ENCODE results near the gene PUS3. TPM values are rescaled to one million over a fixed set of nuclear protein-coding genes. Genes with fewer than 3 reads are reported as not detected.

PUS3 gene, protein sequence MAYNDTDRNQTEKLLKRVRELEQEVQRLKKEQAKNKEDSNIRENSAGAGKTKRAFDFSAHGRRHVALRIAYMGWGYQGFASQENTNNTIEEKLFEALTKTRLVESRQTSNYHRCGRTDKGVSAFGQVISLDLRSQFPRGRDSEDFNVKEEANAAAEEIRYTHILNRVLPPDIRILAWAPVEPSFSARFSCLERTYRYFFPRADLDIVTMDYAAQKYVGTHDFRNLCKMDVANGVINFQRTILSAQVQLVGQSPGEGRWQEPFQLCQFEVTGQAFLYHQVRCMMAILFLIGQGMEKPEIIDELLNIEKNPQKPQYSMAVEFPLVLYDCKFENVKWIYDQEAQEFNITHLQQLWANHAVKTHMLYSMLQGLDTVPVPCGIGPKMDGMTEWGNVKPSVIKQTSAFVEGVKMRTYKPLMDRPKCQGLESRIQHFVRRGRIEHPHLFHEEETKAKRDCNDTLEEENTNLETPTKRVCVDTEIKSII
- total RNA-seq (10 to 100 TPM in 2 of 5 experiments, 1 to 10 TPM in 3; 4.6 to 15.3 (median 9.3) TPM), polyA plus RNA-seq (10 to 100 TPM in 1 of 2 donors, 1 to 10 TPM in 1; 9.6 to 14.1 TPM), total RNA-seq (6.7 reads per million, percentile 29 among the genes with 10 or more reads in this experiment)

GRCh38 chr11:125902927-125903710 is at the start of gene PUS3:
Gene PUS3 (minus strand): TSS chr11:125903206. CDS start chr11:125896284, 6,922 bp downstream.
- peak within 1 kb of the TSS; percentile 83 to 96 (median 92) for H3K27ac Mint-ChIP-seq
- CTCF ChIA-PET: interaction anchor here (0.7 to 1.6 kb wide), 3 partner anchors 16 to 1131 kb away, joined by 4 to 6 read pairs (median 6); partner anchors contain the start of gene HYLS1
- POLR2A ChIA-PET: interaction anchor here (0.6 to 2.3 kb wide), 10 partner anchors 14 to 791 kb away, joined by 3 to 21 read pairs (median 3); partner anchors contain the start of genes DCPS, FOXRED1, HYLS1 and SRPRA
- peaks cover 8 to 14% (median 12%) of the 10 kb centered on the region in 5 donors for H3K36me3 Mint-ChIP-seq
- peaks cover 21 to 54% (median 39%) of the 10 kb centered on the region in 7 donors for H3K4me1 Mint-ChIP-seq
- Histone ChIP-seq H3K4me1 (ENCODE audit: control insufficient read depth in 2 of 2, insufficient read depth in 2 of 2, low read length in 2 of 2) (peaks cover 7 to 13% of the 10 kb centered on the region in 2 donors), H3K27ac (ENCODE audit: low read depth, low read length) (peak within 1 kb of the TSS; percentile 86), H3K27me3 (ENCODE audit: control insufficient read depth in 2 of 2, insufficient read depth in 2 of 2, low read length in 2 of 2) (peaks cover 0 to 4% of the 10 kb centered on the region in 2 donors), H3K9me3 (ENCODE audit: control insufficient read depth in 2 of 3, low read length in 3 of 3) (no peaks in the 10 kb centered on the region), H3K4me3 (ENCODE audit: low read length) (peak within 1 kb of the TSS; percentile 91), H3K36me3 (ENCODE audit: control insufficient read depth in 2 of 3, insufficient read depth in 3 of 3, low read length in 3 of 3) (peaks cover 0 to 9% (median 0%) of the 10 kb centered on the region in 3 experiments)
- peak; percentile 96 for ATAC-seq
- peak; percentile 73 to 88 (median 83) for DNase-seq
- intact Hi-C loops (cut with micrococcal nuclease): loop anchor here (1.0 to 5.0 kb wide), 10 partner anchors 16 to 1027 kb away; partner anchors contain the start of genes FAM118B (in 2 of the 2), HYLS1 (in 2 of the 2), RPUSD4 (in 2 of the 2) and SRPRA (in 2 of the 2)
- peaks cover 18 to 40% (median 29%) of the 10 kb centered on the region in 5 donors for H3K27me3 Mint-ChIP-seq
- H3K9me3 Mint-ChIP-seq: peaks cover 0 to 5% (median 0%) of the 10 kb centered on the region in 11 donors
- peak within 1 kb of the TSS; percentile 82 to 98 (median 96) for H3K4me3 Mint-ChIP-seq

- Histone ChIP-seq H3K36me3 (ENCODE audit: control insufficient read depth in 2 of 3, insufficient read depth in 3 of 3, low read length in 3 of 3) (no peaks in the 10 kb centered on the region), H3K4me3 (ENCODE audit: low read length) (no peak overlapping the region), H3K9me3 (ENCODE audit: control insufficient read depth in 2 of 3, low read length in 3 of 3) (no peaks in the 10 kb centered on the region), H3K4me1 (ENCODE audit: control insufficient read depth in 2 of 2, insufficient read depth in 2 of 2, low read length in 2 of 2) (no peaks in the 10 kb centered on the region), H3K27me3 (ENCODE audit: control insufficient read depth in 2 of 2, insufficient read depth in 2 of 2, low read length in 2 of 2) (no peaks in the 10 kb centered on the region), H3K27ac (ENCODE audit: low read depth, low read length) (no peak overlapping the region)
- POLR2A ChIA-PET: no interaction called here
- Mint-ChIP-seq H3K4me1 (peaks cover under 1 to 3% (median 1%) of the 10 kb centered on the region in 7 donors), H3K36me3 (peaks cover 0 to 5% (median 3%) of the 10 kb centered on the region in 5 donors), H3K27me3 (peaks cover 0 to 6% (median 4%) of the 10 kb centered on the region in 5 donors), H3K9me3 (no peaks in the 10 kb centered on the region), H3K4me3 (no peak overlapping the region), H3K27ac (no peak overlapping the region)
- DNase-seq: no peak
- no peak for ATAC-seq
- intact Hi-C loops (cut with micrococcal nuclease): no loop called here
- CTCF ChIA-PET: no interaction called here
These were observed 49.6 kb upstream of the PUS3 start for GRCh38 chr11:125952559-125952958.

DNA sequence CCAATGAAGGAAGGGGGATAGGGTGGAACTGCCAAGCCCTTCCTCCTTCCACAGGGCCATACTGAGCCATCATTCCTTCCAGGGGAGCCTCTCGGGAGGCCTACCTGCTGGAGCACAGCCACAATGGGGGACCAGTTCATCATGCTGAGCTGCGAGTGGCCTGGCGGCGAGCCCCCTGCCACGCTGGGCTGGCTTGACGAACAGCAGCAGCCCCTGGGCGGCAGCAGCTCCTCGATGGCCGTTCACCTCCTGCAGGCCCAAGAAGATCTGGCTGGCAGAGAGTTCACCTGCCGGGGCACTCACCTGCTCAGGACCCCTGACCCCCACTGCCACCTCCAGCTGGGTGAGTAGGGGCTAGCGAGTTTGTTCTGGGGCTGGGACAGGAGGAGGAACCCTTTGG is 48.7 kb upstream of the PUS3 start:
- no peaks in the 10 kb centered on the region for H3K9me3 Mint-ChIP-seq
- intact Hi-C loops (cut with micrococcal nuclease): no loop called here
- CTCF ChIA-PET: no interaction called here
- H3K27ac ChIP-seq (ENCODE audit: low read depth, low read length): no peak overlapping the region
- DNase-seq (no peak), ATAC-seq (no peak)
- no peaks in the 10 kb centered on the region for H3K36me3 ChIP-seq (ENCODE audit: control insufficient read depth in 2 of 3, insufficient read depth in 3 of 3, low read length in 3 of 3)
- H3K4me3 ChIP-seq (ENCODE audit: low read length): no peak overlapping the region
- peaks cover 0 to 4% (median 3%) of the 10 kb centered on the region in 5 donors for H3K36me3 Mint-ChIP-seq
- peaks cover 0 to 6% (median 4%) of the 10 kb centered on the region in 5 donors for H3K27me3 Mint-ChIP-seq
- H3K27ac Mint-ChIP-seq: no peak overlapping the region
- no peaks in the 10 kb centered on the region for H3K27me3 ChIP-seq (ENCODE audit: control insufficient read depth in 2 of 2, insufficient read depth in 2 of 2, low read length in 2 of 2)
- no peaks in the 10 kb centered on the region for H3K4me1 Mint-ChIP-seq
- H3K4me3 Mint-ChIP-seq: no peak overlapping the region
- H3K4me1 ChIP-seq (ENCODE audit: control insufficient read depth in 2 of 2, insufficient read depth in 2 of 2, low read length in 2 of 2): no peaks in the 10 kb centered on the region
- no peaks in the 10 kb centered on the region for H3K9me3 ChIP-seq (ENCODE audit: control insufficient read depth in 2 of 3, low read length in 3 of 3)
- POLR2A ChIA-PET: no interaction called here

GRCh38 chr11:125950696-125951651 is 48.0 kb upstream of the PUS3 start:
- Mint-ChIP-seq H3K4me3 (no peak overlapping the region), H3K9me3 (no peaks in the 10 kb centered on the region), H3K27ac (no peak overlapping the region), H3K36me3 (peaks cover 0 to 4% (median 0%) of the 10 kb centered on the region in 5 donors), H3K27me3 (peaks cover 0 to 6% (median 4%) of the 10 kb centered on the region in 5 donors), H3K4me1 (no peaks in the 10 kb centered on the region)
- Histone ChIP-seq H3K9me3 (ENCODE audit: control insufficient read depth in 2 of 3, low read length in 3 of 3) (no peaks in the 10 kb centered on the region), H3K4me3 (ENCODE audit: low read length) (no peak overlapping the region), H3K27me3 (ENCODE audit: control insufficient read depth in 2 of 2, insufficient read depth in 2 of 2, low read length in 2 of 2) (no peaks in the 10 kb centered on the region), H3K4me1 (ENCODE audit: control insufficient read depth in 2 of 2, insufficient read depth in 2 of 2, low read length in 2 of 2) (no peaks in the 10 kb centered on the region), H3K36me3 (ENCODE audit: control insufficient read depth in 2 of 3, insufficient read depth in 3 of 3, low read length in 3 of 3) (no peaks in the 10 kb centered on the region), H3K27ac (ENCODE audit: low read depth, low read length) (no peak overlapping the region)
- POLR2A ChIA-PET: no interaction called here
- CTCF ChIA-PET: no interaction called here
- DNase-seq (no peak), ATAC-seq (no peak)
- intact Hi-C loops (cut with micrococcal nuclease): no loop called here

- Mint-ChIP-seq H3K4me1 (no peaks in the 10 kb centered on the region), H3K36me3 (peaks cover 0 to 4% (median 0%) of the 10 kb centered on the region in 5 donors), H3K9me3 (no peaks in the 10 kb centered on the region), H3K27me3 (peaks cover 0 to 6% (median 4%) of the 10 kb centered on the region in 5 donors), H3K27ac (no peak overlapping the region), H3K4me3 (no peak overlapping the region)
- Histone ChIP-seq H3K36me3 (ENCODE audit: control insufficient read depth in 2 of 3, insufficient read depth in 3 of 3, low read length in 3 of 3) (no peaks in the 10 kb centered on the region), H3K9me3 (ENCODE audit: control insufficient read depth in 2 of 3, low read length in 3 of 3) (no peaks in the 10 kb centered on the region), H3K27ac (ENCODE audit: low read depth, low read length) (no peak overlapping the region), H3K27me3 (ENCODE audit: control insufficient read depth in 2 of 2, insufficient read depth in 2 of 2, low read length in 2 of 2) (no peaks in the 10 kb centered on the region), H3K4me1 (ENCODE audit: control insufficient read depth in 2 of 2, insufficient read depth in 2 of 2, low read length in 2 of 2) (no peaks in the 10 kb centered on the region), H3K4me3 (ENCODE audit: low read length) (no peak overlapping the region)
- ChIA-PET POLR2A (no interaction called here), CTCF (interaction anchor here (1.4 to 1.5 kb wide), 2 partner anchors 22 to 244 kb away, joined by 3 to 5 read pairs; no protein-coding TSS in a partner anchor)
- intact Hi-C loops (cut with micrococcal nuclease): no loop called here
- no peak for ATAC-seq
- no peak for DNase-seq
These were observed 47.1 kb upstream of the PUS3 start for GRCh38 chr11:125950178-125950490.
